ENCODE results near the gene NBAS. TPM values are rescaled to one million over a fixed set of nuclear protein-coding genes. Genes with fewer than 3 reads are reported as not detected.

NBAS gene
- polyA plus RNA-seq, 1 of the 3 experiments (the other 2 are of a cell fraction): 12.0 TPM

DNA sequence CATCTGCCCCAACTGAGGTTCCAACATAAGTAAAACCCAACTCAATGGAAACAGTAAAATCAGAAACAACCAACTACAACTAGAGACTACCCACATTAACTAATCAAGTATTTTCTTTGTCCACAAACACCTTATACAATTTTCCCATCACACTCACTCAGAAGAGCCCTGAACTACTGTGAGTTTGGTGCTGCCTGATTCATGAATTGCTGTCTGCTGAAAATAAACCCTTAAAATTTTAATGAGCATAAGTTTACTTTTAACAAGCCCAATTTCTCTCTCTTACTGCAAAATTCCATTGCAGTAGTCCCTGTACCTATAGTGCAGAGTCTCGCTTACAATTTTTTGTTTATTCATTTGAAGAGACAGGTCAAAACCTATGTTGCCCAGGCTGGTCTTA lies 203.9 kb downstream of the NBAS start:
- Histone ChIP-seq H3K9me2 (no peaks in the 10 kb centered on the region), H4K20me1 (ENCODE audit: insufficient read depth) (no peaks in the 10 kb centered on the region), H3K36me3 (replicated peaks in 1 of 2; ENCODE audit: control insufficient read depth in 1 of 2, insufficient read depth in 2 of 2, low read length in 1 of 2) (peaks cover 11 to 32% of the 10 kb centered on the region in 2 experiments), H3F3A (replicated peaks; ENCODE audit: insufficient read depth) (peaks cover 15% of the 10 kb centered on the region), H3K27ac (ENCODE audit: low read depth in 2 of 2, low read length in 1 of 2) (no peak overlapping the region), H3K4me2 (no peak overlapping the region), H3K9me3 (no peaks in the 10 kb centered on the region), H3K4me3 (ENCODE audit: low read depth in 2 of 2, low read length in 1 of 2) (no peak overlapping the region), H2AFZ (ENCODE audit: low read depth) (no peak overlapping the region), H3K4me1 (ENCODE audit: control insufficient read depth in 1 of 2, insufficient read depth in 2 of 2, low read depth in 1 of 2, low read length in 1 of 2) (peaks cover 0 to 7% of the 10 kb centered on the region in 2 experiments; a peak in 2 of 4 replicates), H3K9ac (no peak overlapping the region), H3K79me2 (ENCODE audit: insufficient read depth) (no peaks in the 10 kb centered on the region), H3K27me3 (ENCODE audit: insufficient read depth) (no peaks in the 10 kb centered on the region)
- POLR2A ChIA-PET: no interaction called here
- no peak for DNase-seq
- CTCF ChIA-PET: no interaction called here
- 100% methylated on average over 1 of the region's 1 CpG for WGBS (ENCODE audit: low lambda C conversion rate)
- TF ChIP-seq EZH2phosphoT487 (IDR thresholded peaks at IDR 0.05; ENCODE audit: borderline replicate concordance, low read depth): no peak
- no peak for TF ChIP-seq SIN3A (IDR thresholded peaks at IDR 0.05; ENCODE audit: borderline replicate concordance, low read depth, low read length)
- no peak for TF ChIP-seq GATA2 (CRISPR knock-in tag; IDR thresholded peaks at IDR 0.05)
- TF ChIP-seq RCOR1 (IDR thresholded peaks at IDR 0.05; ENCODE audit: low read length): no peak
- no peak for TF ChIP-seq FOSL2 (IDR thresholded peaks at IDR 0.05; ENCODE audit: borderline replicate concordance, low read depth)
- TF ChIP-seq RFX5 (IDR thresholded peaks at IDR 0.05; ENCODE audit: low read length): no peak
- no peak for TF ChIP-seq YY1 (IDR thresholded peaks at IDR 0.05; ENCODE audit: low read depth)
- TF ChIP-seq, protein P1, sequence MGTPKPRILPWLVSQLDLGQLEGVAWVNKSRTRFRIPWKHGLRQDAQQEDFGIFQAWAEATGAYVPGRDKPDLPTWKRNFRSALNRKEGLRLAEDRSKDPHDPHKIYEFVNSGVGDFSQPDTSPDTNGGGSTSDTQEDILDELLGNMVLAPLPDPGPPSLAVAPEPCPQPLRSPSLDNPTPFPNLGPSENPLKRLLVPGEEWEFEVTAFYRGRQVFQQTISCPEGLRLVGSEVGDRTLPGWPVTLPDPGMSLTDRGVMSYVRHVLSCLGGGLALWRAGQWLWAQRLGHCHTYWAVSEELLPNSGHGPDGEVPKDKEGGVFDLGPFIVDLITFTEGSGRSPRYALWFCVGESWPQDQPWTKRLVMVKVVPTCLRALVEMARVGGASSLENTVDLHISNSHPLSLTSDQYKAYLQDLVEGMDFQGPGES (IDR thresholded peaks at IDR 0.05; ENCODE audit: low read depth, low read length): no peak
- TF ChIP-seq, protein P2, sequence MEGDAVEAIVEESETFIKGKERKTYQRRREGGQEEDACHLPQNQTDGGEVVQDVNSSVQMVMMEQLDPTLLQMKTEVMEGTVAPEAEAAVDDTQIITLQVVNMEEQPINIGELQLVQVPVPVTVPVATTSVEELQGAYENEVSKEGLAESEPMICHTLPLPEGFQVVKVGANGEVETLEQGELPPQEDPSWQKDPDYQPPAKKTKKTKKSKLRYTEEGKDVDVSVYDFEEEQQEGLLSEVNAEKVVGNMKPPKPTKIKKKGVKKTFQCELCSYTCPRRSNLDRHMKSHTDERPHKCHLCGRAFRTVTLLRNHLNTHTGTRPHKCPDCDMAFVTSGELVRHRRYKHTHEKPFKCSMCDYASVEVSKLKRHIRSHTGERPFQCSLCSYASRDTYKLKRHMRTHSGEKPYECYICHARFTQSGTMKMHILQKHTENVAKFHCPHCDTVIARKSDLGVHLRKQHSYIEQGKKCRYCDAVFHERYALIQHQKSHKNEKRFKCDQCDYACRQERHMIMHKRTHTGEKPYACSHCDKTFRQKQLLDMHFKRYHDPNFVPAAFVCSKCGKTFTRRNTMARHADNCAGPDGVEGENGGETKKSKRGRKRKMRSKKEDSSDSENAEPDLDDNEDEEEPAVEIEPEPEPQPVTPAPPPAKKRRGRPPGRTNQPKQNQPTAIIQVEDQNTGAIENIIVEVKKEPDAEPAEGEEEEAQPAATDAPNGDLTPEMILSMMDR (IDR thresholded peaks at IDR 0.05): no peak
- TF ChIP-seq JUND (IDR thresholded peaks at IDR 0.05): no peak
- TF ChIP-seq, protein P3, sequence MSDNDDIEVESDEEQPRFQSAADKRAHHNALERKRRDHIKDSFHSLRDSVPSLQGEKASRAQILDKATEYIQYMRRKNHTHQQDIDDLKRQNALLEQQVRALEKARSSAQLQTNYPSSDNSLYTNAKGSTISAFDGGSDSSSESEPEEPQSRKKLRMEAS (IDR thresholded peaks at IDR 0.05; ENCODE audit: low read depth): no peak
- no peak for TF ChIP-seq TAF1 (IDR thresholded peaks at IDR 0.05; ENCODE audit: borderline replicate concordance, low read depth, low read length)
- no peak for TF ChIP-seq NFIC (IDR thresholded peaks at IDR 0.05; ENCODE audit: borderline replicate concordance)
- no peak for TF ChIP-seq RAD21 (IDR thresholded peaks at IDR 0.05; ENCODE audit: low read length)
- TF ChIP-seq MEF2A (IDR thresholded peaks at IDR 0.05; ENCODE audit: borderline replicate concordance, low read depth): no peak
- TF ChIP-seq POLR2AphosphoS5 (IDR thresholded peaks at IDR 0.05; ENCODE audit: low read depth, low read length): no peak
- no peak for TF ChIP-seq TCF12 (IDR thresholded peaks at IDR 0.05)
- no peak for TF ChIP-seq ELF1 (IDR thresholded peaks at IDR 0.05)

Measured in SK-N-SH (cell line).